CD4-positive, alpha-beta T cell (primary cell): Measurements from ENCODE around the gene HSDL2. TPM values are rescaled to one million over a fixed set of nuclear protein-coding genes. Genes with fewer than 3 reads are reported as not detected.
A peak's percentile ranks its signal among the peaks of the same experiment; 100 is the strongest.

Source experiments
- ATAC-seq: fragments of 200-7000 bp; cut with Tn5 transposase; one replicate; pipeline ENCODE4 v1.10.0; 2022; ENCODE audit warnings: mild to moderate bottlenecking; ENCODE audit not compliant: poor library complexity
- CTCF ChIA-PET: fragments of 350-600 bp; sonication (Branson Sonifier 250); formaldehyde crosslinking; loops from one replicate; lab custom pipeline; 2021; ENCODE audit warnings: antibody characterized with exemption, inconsistent platforms; lab: Charles Lee
- POLR2A ChIA-PET: fragments of 350-600 bp; sonication (Branson Sonifier 250); formaldehyde crosslinking; loops from one replicate; lab custom pipeline; 2021; ENCODE audit warnings: antibody characterized with exemption, inconsistent platforms; lab: Charles Lee
- DNase-seq, 14 experiments: peaks; one replicate each; pipeline ENCODE4 v3.0.0-alpha.2; 2013 to 2020; ENCODE audit warnings: mixed read lengths in 2 of 14
- H3K27ac ChIP-seq, 2 donors: one replicate each; pipeline versions ENCODE4 v1.5.1 to v1.7.0; 2013; ENCODE audit warnings: low read length in 2 of 2, low read depth in 1 of 2, mild to moderate bottlenecking in 1 of 2
- H3K27me3 ChIP-seq, 2 experiments: 1 replicate in 1 of 2; 2 replicates in 1 of 2; pipeline versions ENCODE4 v1.6.1 to v1.7.0; 2013; ENCODE audit warnings: low read length in 2 of 2, control low read depth in 1 of 2, mild to moderate bottlenecking in 1 of 2, moderate library complexity in 1 of 2; ENCODE audit not compliant: insufficient read depth in 2 of 2, control insufficient read depth in 1 of 2
- H3K36me3 ChIP-seq: one replicate; pipeline ENCODE4 v1.6.1; 2013; ENCODE audit warnings: low read length, control low read depth; ENCODE audit not compliant: insufficient read depth
- H3K4me1 ChIP-seq: one replicate; pipeline ENCODE4 v1.6.1; 2013; ENCODE audit warnings: low read length, control low read depth; ENCODE audit not compliant: insufficient read depth
- H3K4me3 ChIP-seq: one replicate; pipeline ENCODE4 v1.5.1; 2013; ENCODE audit warnings: mild to moderate bottlenecking, low read length, moderate library complexity
- H3K9me3 ChIP-seq, 2 experiments: 1 replicate in 1 of 2; 2 replicates in 1 of 2; pipeline versions ENCODE4 v1.6.1 to v1.7.0; 2013; ENCODE audit warnings: low read length in 2 of 2, mild to moderate bottlenecking in 2 of 2, control low read depth in 1 of 2, moderate library complexity in 1 of 2; ENCODE audit not compliant: control insufficient read depth in 1 of 2, insufficient read depth in 1 of 2
- H3K27ac Mint-ChIP-seq: one replicate; pipeline ENCODE4 v1.8.0; 2020; ENCODE audit warnings: mixed read lengths
- H3K27me3 Mint-ChIP-seq: one replicate; pipeline ENCODE4 v1.8.0; 2021; ENCODE audit warnings: mixed read lengths
- H3K36me3 Mint-ChIP-seq: one replicate; pipeline ENCODE4 v1.8.0; 2021; ENCODE audit warnings: low read depth, mixed read lengths
- H3K4me1 Mint-ChIP-seq: one replicate; pipeline ENCODE4 v1.8.0; 2021; ENCODE audit warnings: low read depth, mixed read lengths
- H3K4me3 Mint-ChIP-seq: one replicate; pipeline ENCODE4 v1.8.0; 2020; ENCODE audit warnings: mild to moderate bottlenecking, mixed read lengths
- H3K9me3 Mint-ChIP-seq: one replicate; pipeline ENCODE4 v1.8.0; 2020; ENCODE audit warnings: mixed read lengths
- intact Hi-C, 2 experiments: fragments of 100-400 bp; cut with DNase I in 1 of 2; cut with micrococcal nuclease in 1 of 2; formaldehyde crosslinking; loops; one replicate each; pipeline versions ENCODE4 v1.15.1 to v1.9.0; 2023 to 2025; cut with DNase I, micrococcal nuclease
- total RNA-seq, 174 experiments: library from RNA in 2 of 174; stranded (reverse) in 2 of 174; gene quantifications; one replicate each; pipeline ENCODE4 v1.2.3 and lab custom pipeline; 2021 to 2026
- TF ChIP-seq, protein P1 (sequence below): fragments of 200-600 bp; IDR thresholded peaks from one replicate; pipeline ENCODE4 v1.8.0; 2022; ENCODE audit warnings: antibody characterized with exemption, mild to moderate bottlenecking

HSDL2 gene
- total RNA-seq, 2 experiments from 2014 or later, result 3.8 to 4.9 TPM

DNA sequence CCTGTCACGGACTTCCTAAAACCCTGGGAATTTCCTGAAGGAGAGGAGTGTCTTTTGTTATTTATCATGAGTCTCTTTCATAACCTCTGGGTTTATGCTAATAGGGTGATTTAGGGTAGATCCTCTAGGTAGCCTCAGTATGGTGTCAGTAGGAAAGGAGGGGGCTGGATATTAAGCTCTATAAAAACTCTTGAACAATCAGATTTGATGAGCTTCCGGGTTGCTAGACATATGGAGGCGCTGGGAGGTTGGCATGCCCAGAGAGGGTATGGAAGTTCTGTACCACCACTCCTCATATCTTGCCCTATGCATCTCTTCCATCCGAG, 30.9 kb upstream of the HSDL2 start:
- intact Hi-C loops, result no loop called here
- no peaks in the 10 kb centered on the region for H3K36me3 ChIP-seq
- peaks cover 14% of the 10 kb centered on the region for H3K4me1 Mint-ChIP-seq
- POLR2A ChIA-PET, result interaction anchor here (1.8 kb wide), 1 partner anchor 30 kb away, joined by 5 read pairs; no protein-coding TSS in a partner anchor
- no peaks in the 10 kb centered on the region for H3K9me3 ChIP-seq
- no peaks in the 10 kb centered on the region for H3K36me3 Mint-ChIP-seq
- peak overlapping the region; percentile 77 for H3K27ac Mint-ChIP-seq
- H3K27ac ChIP-seq, result no peak overlapping the region
- no peak for DNase-seq
- no peaks in the 10 kb centered on the region for H3K27me3 Mint-ChIP-seq
- H3K27me3 ChIP-seq, result no peaks in the 10 kb centered on the region
- TF ChIP-seq, protein P1, sequence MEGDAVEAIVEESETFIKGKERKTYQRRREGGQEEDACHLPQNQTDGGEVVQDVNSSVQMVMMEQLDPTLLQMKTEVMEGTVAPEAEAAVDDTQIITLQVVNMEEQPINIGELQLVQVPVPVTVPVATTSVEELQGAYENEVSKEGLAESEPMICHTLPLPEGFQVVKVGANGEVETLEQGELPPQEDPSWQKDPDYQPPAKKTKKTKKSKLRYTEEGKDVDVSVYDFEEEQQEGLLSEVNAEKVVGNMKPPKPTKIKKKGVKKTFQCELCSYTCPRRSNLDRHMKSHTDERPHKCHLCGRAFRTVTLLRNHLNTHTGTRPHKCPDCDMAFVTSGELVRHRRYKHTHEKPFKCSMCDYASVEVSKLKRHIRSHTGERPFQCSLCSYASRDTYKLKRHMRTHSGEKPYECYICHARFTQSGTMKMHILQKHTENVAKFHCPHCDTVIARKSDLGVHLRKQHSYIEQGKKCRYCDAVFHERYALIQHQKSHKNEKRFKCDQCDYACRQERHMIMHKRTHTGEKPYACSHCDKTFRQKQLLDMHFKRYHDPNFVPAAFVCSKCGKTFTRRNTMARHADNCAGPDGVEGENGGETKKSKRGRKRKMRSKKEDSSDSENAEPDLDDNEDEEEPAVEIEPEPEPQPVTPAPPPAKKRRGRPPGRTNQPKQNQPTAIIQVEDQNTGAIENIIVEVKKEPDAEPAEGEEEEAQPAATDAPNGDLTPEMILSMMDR, result no peak
- peaks cover 8% of the 10 kb centered on the region for H3K4me1 ChIP-seq
- peak; percentile 12 for ATAC-seq
- H3K4me3 Mint-ChIP-seq, result peak overlapping the region; percentile 85
- H3K9me3 Mint-ChIP-seq, result no peaks in the 10 kb centered on the region
- CTCF ChIA-PET, result no interaction called here
- peak overlapping the region; percentile 46 for H3K4me3 ChIP-seq

DNA sequence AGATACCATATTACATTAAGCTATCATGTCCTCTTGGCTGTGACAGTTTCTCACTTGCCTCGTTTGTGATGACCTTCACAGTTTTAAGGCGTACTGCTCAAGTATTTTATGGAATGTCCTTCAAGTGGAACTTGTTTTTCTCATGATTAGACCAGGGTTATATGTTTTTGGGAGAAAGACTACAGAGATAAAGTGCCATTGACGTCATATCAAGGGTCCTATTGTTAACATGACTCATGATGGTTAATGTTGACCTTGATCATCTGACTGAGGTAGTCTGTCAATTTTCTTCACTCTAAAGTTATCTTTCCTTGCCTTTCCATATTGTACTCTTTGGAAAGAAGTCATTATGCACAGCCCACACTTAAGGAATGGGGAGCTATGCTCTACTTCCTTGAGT, 28.7 kb upstream of the HSDL2 start:
- TF ChIP-seq, protein P1, result no peak
- Mint-ChIP-seq H3K4me3 (no peak overlapping the region), H3K9me3 (no peaks in the 10 kb centered on the region), H3K4me1 (peaks cover 24% of the 10 kb centered on the region), H3K27me3 (no peaks in the 10 kb centered on the region), H3K27ac (no peak overlapping the region), H3K36me3 (no peaks in the 10 kb centered on the region)
- Histone ChIP-seq H3K27me3 (no peaks in the 10 kb centered on the region), H3K27ac (no peak overlapping the region), H3K36me3 (no peaks in the 10 kb centered on the region), H3K4me3 (no peak overlapping the region), H3K9me3 (no peaks in the 10 kb centered on the region), H3K4me1 (peaks cover 11% of the 10 kb centered on the region)
- ChIA-PET POLR2A (no interaction called here), CTCF (no interaction called here)
- intact Hi-C loops, result no loop called here
- ATAC-seq (no peak), DNase-seq (no peak)

DNA sequence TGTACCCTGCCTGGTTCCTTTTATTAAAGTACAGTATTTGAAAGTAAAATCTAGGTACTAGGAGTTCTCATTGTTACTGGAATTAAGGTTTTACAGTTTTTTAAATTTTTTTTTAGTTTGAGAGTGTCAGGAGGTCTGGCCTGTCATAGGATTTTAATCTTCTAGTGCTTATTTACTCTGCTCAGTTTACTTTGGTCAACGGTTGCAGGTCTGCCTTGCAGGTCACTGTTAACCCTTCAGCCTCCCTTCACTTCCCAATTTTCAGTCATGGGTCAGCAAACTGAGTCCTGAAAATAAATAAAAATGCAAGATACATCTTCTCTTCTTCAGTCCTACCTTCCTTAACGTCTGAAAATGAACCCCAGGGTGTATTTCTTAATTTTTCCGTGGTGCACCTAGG, 27.7 kb upstream of the HSDL2 start:
- ATAC-seq (no peak), DNase-seq (no peak)
- H3K9me3 Mint-ChIP-seq, result no peaks in the 10 kb centered on the region
- Histone ChIP-seq H3K27me3 (no peaks in the 10 kb centered on the region), H3K36me3 (no peaks in the 10 kb centered on the region), H3K4me3 (no peak overlapping the region), H3K4me1 (peaks cover 11% of the 10 kb centered on the region), H3K9me3 (no peaks in the 10 kb centered on the region), H3K27ac (no peak overlapping the region)
- H3K27me3 Mint-ChIP-seq, result no peaks in the 10 kb centered on the region
- intact Hi-C loops, result no loop called here
- TF ChIP-seq, protein P1, result no peak
- H3K4me3 Mint-ChIP-seq, result no peak overlapping the region
- POLR2A ChIA-PET, result no interaction called here
- CTCF ChIA-PET, result no interaction called here
- no peak overlapping the region for H3K27ac Mint-ChIP-seq
- H3K36me3 Mint-ChIP-seq, result no peaks in the 10 kb centered on the region
- peaks cover 24% of the 10 kb centered on the region for H3K4me1 Mint-ChIP-seq
